Activated CD4-positive, CD25-positive, alpha-beta regulatory T cell treated with anti-CD3 and anti-CD28 coated beads, Interleukin-2, amount 50 U/mL, for 24 hours (primary cell): Measurements from ENCODE around the gene SEC24B.

ENCODE experiments used
- ATAC-seq, 2 donors: fragments of 150-1000 bp; cut with Tn5 transposase; one replicate each; pipeline ENCODE4 v1.10.0; 2021; ENCODE audit warnings: mild to moderate bottlenecking in 1 of 2, moderate library complexity in 1 of 2

SEC24B gene

DNA sequence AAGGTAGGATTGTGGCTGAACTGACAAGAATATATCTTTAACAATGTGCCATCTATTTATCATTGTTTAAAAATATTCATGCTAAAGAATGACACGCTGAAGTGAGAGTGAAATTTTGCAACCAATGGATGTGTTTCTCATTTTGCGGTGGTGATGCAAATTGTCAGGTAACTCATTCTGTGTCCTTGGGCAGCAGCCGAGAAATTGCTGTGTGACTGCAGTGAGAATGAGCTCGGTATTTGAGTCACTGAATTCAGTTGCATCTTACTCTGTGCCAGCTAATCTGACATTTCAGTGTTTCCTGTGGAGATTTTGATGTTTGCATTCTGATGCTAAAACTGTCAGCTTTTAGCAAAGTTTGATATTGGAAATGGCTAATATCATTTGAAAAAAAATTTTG, 154.6 kb downstream of the SEC24B start:
- peak; percentile 100 for ATAC-seq

DNA sequence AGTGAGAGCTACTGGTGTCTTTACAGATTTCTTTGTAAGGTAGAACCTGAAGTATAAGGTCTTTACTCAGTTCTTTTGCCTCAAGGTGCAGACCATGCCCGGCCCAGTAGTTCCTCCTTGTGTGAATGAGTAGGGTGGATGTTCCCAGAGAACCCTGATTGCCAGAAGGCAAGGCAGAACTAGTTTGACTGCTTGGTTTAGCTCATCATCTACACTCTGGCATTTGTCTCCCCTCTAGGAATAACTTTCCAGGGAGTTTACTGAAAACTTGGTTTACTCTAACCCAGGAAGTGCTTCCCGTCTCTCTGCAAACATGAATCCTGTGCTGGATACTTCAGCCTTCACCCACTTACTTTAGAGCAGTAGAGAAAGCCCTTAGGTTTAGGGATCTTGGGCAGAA, 155.5 kb downstream of the SEC24B start:
- ATAC-seq: no peak

DNA sequence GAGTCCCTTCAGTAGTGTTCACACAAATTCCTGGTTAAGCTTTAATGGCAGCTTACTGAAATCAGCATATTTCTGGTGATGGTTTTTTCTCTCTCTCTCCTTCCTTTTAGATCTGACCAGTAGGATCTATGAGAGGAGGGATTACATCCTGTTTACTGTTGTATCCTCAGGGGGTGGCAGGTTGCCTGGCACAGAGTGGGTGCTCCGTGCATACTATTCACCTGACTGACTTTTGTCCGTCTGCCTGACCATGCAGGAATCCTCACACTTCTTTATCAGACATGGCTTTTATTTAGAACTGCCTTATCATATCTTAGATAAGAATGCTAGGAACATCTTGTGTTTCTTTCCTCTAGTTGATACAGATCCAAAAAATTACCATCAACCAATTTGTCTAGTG, 156.0 kb downstream of the SEC24B start:
- no peak for ATAC-seq
